NCI-H748 treated with DMSO at 0.1 percent for 48 hours (cell line): ENCODE results near the gene TPK1.
"Not testable (repeated sequence)": the region's sequence is repeated elsewhere in the genome, so short reads cannot be mapped to it uniquely, and the experiment has no call there.

ENCODE experiments used
- DNase-seq: peaks from one replicate; lab custom pipeline; 2025; lab: John Stamatoyannopoulos, UW

TPK1 gene

GRCh38 chr7:144474800-144475615, 360.8 kb downstream of the TPK1 start:
- peak; percentile 46 for DNase-seq

GRCh38 chr7:144474363-144474762, 361.5 kb downstream of the TPK1 start:
- no peak for DNase-seq

GRCh38 chr7:144473908-144474307, 361.9 kb downstream of the TPK1 start:
- DNase-seq: no peak

DNA sequence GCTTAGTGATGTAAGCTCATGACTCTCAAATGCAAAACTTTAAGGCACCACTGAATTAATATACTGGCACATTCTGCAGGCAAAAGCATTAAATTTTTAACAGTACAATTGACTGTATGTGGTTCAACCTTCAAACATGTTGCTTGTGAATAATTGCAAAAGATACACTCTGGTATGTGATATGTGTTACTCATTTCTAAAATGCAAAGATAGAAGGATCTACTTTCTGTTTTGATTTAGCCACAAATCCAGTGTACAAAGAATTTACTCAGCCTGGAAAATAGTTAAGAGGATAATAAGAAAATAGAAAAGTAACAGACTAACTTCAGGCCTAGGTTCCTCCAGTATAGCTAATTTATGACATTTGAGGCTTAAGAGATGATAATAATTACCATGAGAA, 365.8 kb downstream of the TPK1 start:
- no peak for DNase-seq

GRCh38 chr7:144468990-144469732, 366.7 kb downstream of the TPK1 start:
- DNase-seq: no peak

- peak; percentile 40 for DNase-seq
These were observed 376.2 kb downstream of the TPK1 start for GRCh38 chr7:144459635-144460034.

DNA sequence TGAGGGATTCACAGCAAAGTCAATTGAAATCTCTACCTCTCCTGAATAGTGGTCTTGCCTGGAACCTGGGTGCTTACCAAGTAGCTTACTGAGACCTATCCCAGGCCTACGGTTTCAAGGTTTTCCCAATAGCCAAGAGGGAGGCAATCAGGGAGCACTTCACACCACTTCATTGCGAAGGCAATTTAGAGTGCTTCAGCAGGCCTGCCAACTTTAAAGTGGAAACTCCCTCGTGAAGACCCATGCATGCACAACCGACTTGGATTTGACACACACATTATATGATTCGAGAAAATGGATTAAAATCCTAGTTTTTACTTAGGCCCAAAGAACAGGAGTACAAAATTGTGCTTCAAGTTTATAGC, 380.8 kb downstream of the TPK1 start:
- no peak for DNase-seq

- DNase-seq: no peak
These were observed 381.4 kb downstream of the TPK1 start for GRCh38 chr7:144454256-144455039.

DNA sequence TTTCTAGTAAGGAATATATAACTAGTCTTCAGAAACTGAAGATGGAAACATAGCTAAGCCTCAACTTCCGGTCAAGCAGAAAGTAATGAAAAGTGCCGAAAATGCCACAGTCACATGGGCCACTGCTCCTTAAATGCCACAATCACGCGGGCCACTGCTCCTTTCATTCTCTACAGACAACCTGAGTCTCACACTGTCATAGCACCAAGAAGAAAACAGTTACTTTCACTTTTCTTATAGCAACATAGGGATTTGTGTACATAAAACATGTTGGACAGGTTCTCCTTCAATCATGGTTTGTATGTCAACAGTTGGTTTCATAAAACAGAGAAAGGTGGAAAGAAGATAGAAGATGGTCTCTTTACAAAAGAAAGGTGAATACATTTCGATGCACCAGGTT, 383.8 kb downstream of the TPK1 start:
- DNase-seq: no peak

- DNase-seq: no peak
These were observed 390.3 kb downstream of the TPK1 start for GRCh38 chr7:144445590-144445989.

DNA sequence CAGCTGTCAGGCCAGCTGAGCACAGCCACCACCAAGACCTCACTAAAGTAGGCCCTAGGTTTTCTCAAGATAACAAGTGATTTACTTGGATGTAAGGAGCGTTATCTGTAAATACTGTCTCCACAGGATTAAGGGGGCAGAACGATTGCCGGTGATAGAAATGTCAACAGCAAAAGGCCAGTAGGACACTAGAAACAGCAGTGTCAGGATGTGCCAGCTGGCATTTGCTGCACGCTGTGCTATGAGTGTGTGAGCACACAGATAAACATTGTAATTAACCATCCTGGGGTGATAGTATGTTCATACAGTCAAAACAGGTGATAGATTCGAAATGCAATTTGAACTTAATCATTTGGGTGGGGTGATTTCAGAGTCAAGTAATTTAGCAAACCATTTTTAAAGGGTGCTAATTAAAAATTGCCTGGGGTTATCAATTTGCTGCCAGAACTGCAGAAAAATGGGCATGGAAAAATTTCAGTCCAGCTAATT, 396.1 kb downstream of the TPK1 start:
- peak; percentile 75 for DNase-seq

DNA sequence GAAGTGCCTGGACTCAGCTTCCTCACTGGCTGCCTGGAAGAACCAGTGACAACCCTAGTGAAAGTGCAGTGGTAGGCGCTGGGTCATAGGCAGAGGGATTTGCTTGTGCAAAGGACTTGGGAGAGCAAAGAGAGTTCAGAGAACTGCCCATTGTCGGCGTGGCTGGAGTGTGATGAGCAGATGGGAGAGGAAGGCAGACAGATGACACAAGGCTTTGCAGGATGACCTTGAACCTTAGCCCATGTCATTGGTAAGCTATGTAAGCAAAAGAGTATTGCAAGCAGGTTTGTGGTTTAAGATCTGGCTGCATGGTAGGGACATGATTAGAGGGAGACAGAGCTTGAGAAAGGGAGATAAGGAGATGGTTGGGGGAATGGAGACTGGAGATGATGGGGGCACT, 397.1 kb downstream of the TPK1 start:
- DNase-seq: no peak

DNA sequence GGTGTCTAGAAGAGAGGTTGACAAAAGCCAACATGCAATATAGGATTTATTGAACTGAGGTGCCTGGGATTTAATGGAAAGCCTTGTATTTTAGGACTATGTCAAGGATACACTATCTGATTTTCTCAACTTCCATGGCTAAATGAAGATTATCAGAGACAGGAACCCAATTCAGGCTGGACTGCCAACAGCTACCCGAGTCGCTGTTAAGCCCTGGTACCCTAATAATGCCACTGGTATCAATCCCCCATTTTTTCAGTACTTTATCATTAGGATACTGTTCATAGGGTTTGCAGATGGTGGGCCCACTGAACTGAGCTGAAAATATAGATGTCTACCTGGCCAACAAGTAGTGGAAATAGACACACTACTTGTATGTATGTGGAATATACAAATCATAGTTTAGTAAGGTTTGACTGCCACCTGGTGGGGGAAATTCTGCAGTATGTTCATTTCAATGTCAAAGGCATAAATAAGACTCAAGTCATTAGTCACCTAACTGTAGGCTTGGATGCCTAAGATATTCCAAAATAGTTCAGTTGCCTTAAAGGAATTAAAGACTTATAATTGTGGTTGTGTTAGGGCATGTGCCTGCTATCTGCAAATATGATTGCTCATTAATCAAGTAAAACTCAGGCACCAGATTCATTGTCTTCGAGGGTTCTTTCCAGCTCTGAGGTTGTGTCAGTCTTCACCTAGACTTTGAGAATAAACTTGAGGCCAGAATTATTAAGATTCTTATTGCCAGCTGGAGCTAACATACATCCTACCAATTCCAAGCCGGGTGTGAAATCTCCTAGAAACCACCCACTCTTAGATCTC, 398.3 kb downstream of the TPK1 start:
- DNase-seq: peak; percentile 42

- no peak for DNase-seq
These were observed 399.4 kb downstream of the TPK1 start for GRCh38 chr7:144436500-144436899.

DNA sequence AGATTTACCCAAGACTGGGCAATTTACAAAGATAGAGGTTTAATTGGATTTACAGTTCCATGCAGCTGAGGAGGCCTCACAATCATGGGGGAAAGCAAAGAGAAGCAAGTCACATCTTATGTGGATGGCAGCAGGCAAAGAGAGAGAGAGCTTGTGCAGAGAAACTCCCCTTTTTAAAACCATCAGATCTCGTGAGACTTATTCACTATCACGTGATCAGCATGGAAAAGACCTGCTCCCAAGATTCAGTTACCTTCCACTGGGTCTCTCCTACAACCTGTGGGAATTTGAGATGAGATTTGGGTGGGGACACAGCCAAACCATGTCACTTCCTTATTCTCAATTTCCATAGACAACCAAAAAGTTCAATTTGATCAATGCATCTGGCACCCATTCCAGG, 407.4 kb downstream of the TPK1 start:
- no peak for DNase-seq

DNA sequence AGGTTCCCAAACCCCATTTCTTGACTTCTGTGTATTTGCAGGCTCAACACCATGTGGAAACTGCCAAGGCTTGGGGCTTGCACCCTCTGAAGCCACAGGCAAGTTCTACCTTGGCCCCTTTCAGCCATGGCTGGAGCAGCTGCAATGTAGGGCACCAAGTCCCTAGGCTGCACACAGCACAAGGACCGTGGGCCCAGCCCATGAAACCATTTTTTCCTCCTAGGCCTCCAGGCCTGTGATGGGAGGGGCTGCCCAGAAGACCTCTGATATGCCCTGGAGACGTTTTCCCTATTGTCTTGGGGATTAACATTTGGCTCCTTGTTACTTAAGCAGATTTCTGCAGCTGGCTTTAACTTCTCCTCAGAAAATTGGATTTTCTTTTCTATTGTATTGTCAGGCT, 408.3 kb downstream of the TPK1 start:
- not testable (repeated sequence) for DNase-seq

GRCh38 chr7:144418931-144419330, 416.9 kb downstream of the TPK1 start:
- DNase-seq: not testable (repeated sequence)

- no peak for DNase-seq
These were observed 419.5 kb downstream of the TPK1 start for GRCh38 chr7:144416341-144416740.

DNA sequence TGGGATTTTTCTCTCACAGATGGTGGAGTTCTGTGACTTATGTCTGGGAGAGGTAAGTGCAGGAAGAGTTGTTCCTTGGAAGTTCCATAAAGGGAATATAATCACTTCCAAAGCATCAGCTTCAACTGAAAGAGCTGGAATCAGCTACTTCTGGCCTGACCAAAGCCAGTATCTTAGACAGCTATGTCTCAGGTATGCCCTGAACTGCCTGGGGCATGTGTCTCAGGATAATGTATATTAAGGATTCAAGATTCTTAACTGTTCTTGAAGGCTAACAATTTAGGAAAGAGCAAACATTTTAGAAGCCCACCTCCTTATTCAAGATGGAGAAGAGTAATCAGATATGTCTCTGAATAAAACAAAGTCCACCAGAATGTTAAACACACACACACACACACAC, 420.0 kb downstream of the TPK1 start:
- DNase-seq: no peak

DNA sequence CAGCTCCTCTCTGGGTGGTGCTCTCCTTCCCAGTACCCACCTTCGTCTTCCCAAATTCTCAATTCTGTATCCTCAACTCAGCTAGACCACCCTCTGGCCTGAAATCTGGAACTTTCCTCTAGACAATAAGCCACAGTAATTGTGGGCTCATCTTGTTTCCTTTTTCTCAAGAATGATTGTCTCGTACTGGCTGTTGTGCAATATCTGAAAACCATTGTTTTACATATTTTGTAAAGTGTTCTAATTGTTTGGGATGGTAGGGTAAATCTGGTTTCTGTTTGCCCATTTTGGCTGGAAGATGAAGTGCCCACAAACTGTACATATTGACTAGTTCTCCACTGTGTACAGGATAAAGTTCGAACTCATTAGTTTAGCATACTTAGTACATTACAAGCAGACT, 421.0 kb downstream of the TPK1 start:
- DNase-seq: no peak

DNA sequence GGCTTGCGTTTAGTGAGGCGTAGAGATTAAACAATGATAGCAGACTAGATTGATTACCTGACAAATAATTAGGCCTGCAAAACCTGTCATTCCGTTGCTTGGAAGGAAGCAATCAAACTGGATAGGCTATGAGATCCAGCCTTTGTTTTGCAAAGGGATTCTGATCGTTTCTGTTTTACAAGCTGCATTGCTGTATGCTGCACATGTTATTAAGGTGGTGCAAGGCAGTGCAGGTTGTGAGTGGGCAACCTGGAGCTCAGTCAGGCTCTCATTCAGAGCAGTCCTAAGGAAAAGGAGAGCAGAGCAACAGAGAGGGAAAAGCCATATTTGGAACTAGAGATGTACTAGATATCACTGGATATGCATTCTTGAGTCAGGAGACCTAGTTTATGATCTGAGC, 425.4 kb downstream of the TPK1 start:
- DNase-seq: no peak

GRCh38 chr7:144408121-144408520, 427.7 kb downstream of the TPK1 start:
- DNase-seq: no peak
